ENCODE measurements around the gene ADCY3. TPM values are rescaled to one million over a fixed set of nuclear protein-coding genes. Genes with fewer than 3 reads are reported as not detected.

The ADCY3 gene
- total RNA-seq, 1 experiment from 2014 or later = 80.7 TPM

DNA sequence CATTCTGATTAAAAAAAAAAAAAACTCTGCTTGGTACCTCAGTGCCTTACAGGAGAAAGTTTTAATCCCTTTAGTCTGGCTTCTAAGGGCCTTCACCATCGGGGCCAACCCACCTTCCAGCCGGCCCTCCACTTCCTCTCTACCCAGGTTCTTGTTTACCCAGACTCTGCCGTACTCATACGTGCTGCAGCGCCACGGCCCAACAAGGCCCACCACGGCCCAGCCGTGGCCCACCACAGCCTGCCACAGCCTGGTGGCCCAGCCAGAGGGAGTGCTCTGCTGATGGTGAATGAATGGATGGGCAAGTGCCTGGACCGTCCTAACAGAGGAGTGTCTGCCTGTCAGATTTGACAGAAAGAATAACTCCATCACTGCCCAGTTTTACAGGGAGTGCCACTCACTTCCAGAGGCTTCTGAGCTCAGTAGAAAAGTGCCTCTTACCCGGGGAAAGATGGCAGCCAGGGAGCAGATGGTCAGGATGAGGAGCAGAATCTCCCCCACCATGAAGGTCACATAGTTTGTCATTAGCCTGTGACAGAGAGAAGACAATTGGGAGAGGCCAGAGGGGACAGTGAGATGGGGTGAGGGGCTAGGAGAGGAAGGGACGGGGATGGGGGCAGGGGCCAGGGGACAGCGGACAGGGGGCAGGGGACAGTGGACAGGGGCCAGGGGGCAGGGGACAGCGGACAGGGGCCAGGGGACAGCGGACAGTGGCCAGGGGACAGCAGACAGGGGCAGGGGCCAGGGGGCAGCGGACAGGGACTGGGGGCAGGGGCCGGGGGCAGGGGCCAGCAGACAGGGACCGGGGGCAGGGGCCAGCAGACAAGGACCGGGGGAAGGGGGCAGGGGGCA is 88.6 kb downstream of the ADCY3 start:
- DNase-seq (ENCODE audit: low spot score) = no peak

DNA sequence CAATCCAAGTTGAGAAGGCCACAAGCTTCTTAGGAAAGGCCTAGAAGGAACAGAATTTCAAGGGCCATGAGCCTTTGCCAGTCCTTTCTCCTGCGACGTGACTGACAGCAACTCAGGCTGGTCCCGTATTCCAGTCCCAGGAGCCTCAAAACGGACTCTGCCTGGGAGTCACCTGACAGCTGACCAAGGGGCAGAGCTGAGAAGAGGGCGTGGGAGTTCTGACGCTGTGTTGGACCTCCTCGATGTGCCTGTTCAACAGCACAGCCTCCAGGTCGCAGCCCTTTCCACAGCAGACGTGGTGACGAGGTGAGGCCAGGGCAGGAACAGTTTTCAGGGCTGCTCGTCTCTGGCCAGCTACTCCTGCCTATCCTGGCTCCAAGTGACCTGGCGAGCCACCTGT is 89.3 kb downstream of the ADCY3 start:
- DNase-seq (ENCODE audit: low spot score) = no peak

DNA sequence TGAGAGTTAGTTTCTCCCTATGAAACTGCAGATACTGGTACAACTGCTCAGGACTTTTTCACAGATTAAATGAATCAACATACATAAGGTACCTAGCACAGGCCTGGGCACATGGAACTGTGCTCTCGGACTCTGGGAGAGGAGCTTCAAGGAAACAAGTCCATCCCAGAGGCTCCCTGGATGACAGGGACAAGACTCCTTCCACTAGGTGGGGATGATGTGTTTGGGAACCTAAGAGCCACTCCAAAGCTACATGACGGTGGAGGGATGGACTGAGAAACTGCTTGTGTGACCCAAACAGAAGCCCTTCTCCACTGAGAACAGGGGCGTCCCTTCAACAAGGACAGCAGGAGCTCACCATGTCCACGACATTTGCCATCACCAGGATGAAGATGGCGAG is 89.7 kb downstream of the ADCY3 start:
- peak; percentile 31 for DNase-seq (ENCODE audit: low spot score)

DNA sequence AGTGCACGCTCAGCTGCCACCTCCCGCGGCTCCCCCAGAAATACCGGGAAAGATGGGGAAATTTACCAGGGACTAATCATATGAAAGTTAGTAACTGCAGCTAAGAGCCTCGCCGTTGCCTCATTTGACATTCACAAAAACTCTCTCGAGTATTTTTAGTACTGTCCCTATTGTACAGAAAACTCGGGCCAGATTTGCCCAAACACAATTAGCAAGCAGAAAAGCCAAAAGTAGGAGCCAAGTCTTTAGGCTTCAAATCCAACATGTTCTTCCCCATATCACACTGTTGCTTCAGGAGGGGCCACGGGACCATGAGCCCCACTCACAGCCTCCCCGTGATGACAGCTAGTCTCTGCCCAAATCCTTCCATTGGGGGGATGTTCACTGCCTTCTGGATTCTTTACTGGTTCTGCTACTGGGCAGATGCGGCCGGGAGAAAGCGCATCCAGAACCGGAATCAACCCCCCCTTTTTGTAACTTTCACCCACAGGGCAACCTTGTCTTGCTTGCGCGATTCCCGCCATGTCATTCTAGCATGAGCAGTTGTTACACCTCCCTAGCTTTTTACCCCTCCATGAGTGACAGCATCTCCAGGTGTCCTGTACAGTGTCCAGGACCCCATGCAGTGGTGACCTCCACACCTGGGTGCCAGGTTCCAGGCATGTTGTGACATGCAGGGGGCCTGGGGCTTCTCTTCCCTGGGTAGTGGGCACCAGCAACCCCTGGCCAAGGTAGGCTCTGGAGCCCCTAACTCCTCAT is 91.6 kb downstream of the ADCY3 start:
- DNase-seq (ENCODE audit: low spot score) = no peak

DNA sequence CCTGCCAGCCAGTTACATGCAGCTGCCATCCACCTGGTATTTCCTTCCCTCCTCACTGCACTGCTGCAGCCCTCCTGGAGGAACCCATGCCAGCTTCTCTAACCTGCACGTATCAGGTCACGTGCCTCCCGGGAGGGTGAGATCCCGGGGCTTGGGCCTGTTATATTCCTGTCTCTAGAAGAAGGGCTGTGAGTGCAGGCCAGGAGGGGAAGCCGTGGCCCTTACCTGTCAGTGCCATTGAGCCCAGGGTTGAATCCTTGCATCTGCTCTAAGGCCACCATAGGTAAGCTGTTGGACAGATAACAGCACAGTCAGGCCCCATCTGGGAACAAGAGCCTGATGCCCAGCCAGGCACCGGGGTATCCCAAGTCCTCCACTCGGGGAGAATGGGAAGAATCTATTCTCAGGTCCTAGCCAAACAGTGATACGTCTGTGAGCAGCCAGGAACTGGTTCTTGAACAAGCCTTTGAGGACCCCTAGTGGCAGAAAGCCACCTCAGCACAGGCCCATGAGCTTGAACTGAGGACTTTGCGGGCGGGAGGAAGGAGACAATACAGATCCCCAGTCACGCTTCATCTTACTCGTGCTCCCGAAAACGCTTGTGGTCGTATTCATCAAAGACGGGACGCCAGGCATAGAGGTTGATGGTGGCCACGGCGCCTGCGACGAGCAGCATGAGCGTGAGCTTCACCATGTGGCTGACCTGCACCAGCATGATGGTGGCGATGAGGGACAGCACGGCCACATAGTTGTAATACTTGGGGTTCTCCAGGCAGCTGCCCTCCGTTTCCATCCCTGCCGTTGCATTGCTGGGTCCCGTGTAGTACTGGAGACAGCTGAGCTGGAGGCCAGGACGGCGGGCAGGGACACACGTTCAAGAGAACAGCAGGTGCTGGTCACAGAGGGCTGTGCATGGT is 92.5 kb downstream of the ADCY3 start:
- peak; percentile 76 for DNase-seq (ENCODE audit: low spot score)

DNA sequence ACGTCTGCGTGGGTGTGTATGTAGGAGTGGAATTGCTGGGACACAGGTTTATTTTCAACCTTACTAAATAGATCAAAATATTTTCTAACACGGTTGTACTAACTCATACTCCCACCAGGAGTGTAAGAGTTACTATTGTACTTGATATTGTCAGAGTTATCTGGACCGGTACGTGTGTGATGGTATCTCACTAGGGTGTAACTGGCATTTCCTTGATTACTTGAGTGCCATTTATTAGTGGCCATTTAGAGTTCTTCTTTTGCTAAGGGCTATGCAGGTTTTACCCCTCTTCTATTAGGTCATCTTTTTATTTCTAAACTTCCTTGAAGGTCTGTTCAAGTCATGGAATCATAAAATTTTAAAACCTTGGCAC is 93.3 kb downstream of the ADCY3 start:
- no peak for DNase-seq (ENCODE audit: low spot score)

DNA sequence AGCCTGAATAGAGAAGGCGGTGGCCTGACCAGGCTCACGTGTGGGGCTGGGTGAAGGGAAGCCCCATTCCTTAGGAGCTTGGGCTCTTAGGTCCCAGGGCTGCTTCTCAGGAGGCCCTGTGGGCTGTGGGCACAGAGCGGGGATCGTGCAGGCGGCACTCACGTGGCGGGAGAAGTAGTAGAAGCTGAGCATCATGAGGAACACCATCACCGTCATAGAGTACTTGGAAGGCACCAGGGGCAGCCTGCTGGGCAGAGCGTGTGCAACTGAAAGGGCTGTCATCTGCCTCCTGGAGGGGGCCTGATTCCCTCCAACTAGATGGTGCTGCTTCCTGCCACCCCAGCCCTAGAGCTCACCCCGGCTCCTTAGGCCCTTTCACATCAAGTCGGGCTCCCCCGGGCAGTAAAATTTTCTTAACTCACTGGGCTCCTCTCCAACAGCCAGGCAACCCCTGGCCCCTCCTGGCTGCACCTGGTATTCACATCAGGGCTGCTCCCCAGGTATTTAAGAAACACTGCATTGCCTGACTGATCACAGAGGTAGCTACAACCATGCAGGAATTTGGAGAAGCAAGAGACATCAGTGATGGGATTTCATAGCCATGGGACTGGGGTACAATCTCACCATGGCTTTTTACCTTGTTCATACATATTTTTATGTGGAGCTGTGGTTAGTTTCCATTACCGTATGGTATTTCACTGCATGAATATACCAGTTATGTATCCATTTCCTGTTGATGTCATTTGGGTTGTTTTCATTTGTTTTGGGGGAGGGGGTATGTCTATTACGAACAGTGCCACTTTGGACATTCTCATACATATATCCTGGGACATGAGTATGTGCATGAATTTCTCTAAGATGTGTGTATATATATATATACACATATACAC is 93.9 kb downstream of the ADCY3 start:
- DNase-seq (ENCODE audit: low spot score) = no peak

DNA sequence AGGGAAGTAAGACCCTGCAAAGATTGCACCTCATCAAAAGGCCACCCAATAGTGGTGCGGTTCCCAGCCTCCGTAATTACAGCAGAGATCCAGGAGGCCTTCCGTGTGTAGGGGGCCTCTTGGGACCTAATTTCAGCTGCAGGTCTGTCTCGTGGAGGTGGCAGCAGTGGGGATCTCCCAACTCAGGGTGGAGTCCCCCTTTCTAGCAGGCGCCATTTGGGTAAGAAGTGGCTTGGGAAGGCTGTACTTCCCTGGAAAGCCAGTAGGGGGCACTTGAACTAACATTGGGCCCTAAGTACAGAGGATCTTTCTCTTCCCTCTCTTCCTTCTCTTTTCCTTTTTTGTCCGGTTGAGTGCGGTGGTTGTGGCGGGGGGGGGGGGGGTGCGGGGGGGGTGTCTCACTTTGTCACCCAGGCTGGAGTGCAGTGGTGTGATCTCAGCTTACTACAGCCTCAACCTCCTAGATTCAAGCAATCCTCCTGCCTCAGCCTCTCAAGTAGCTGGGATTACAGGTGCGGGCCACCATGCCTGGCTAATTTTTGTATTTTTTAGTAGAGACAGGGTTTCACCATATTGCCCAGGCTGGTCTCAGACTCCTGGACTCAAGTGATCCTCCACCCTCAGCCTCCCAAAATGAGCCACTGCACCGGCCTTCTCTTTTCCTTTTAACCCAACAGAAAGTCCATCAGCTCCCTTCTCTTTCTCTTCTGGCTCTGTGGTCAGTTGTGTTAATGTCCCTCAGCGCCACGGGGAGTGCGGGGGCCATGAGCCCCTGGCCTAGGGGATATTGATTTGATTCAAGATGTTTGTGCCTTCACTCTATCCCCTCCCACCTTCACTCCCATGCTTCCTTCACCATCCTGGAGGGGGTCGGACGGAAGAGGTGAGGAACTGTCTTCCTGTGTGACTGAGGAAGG is 94.8 kb downstream of the ADCY3 start:
- no peak for DNase-seq (ENCODE audit: low spot score)

DNA sequence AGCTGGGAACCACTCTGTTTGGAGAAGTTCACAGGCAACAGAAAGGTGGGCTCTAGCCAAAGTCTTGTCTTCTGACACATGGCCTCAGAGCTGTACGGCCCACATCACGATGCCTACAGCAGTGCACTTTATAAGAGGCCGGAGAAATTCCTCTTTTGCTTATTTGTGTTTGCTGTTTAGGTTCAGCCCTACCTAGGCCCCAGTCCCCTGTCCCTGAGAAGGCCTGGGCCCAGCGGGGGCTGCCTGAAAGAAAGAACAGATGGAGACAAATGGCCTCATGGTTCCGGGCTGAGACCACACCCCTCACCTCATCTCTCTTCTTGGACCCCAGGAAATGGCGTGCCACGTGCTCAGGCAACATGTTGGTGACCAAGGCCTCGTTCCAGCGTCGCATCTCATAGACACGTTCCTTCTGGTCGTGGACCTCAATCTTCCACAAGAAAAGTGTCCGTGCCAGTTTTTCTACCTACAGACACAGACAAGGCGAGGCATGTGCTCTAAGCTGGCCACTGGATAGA is 95.9 kb downstream of the ADCY3 start:
- DNase-seq (ENCODE audit: low spot score) = no peak

DNA sequence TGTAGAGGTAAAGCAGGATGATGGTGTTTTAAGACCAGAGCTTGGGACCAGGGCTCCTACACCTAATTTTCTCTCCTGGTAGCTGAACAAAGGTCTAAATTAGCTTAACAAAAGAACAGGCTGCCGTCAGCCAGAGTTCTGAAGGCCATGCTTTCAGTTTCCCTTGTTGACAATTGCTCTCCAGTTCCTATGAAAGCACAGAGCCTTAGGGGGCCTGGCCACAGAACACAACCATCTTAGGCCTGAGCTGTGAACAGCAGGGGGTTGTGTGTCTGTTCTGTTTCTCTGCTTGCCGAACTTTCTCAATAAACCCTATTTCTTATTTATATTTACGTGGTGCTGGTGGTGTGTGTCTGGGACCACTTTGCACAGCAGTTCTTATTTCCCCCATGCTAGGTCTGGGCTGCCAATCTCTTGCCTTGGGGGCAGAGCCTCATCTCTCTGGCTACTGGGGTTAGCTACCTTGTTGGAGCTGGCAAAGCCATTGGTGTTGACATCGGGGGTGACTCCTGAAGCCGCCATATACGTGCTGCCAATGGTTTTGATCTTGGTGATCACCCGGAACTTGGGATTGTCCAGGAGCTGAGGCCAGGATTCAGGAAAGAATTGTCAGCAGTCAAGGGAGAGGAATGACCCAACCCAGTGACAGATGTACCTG is 97.9 kb downstream of the ADCY3 start:
- no peak for DNase-seq (ENCODE audit: low spot score)

DNA sequence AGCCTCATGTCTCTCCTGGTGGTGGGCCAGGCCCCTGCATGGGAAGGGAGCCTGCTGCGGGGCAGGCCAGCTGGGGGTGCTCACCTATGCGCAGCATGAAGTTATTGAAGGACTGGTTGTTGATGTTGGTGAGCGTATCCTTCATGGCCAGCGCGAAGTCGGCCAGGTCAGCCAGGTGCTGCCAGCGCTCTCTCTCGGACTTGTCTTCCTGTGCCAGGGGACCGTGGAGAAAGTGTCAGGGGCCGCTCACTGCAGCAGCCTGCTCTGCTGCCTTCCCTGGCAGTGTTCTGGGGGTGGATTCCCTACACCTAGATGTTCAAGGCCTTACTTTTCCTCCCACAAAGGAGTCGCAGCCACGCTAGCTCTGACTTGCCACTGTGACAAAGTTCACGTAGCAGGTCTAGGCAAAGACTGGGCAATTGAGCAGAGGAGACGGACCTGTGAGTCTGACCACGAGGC is 98.6 kb downstream of the ADCY3 start:
- no peak for DNase-seq (ENCODE audit: low spot score)

DNA sequence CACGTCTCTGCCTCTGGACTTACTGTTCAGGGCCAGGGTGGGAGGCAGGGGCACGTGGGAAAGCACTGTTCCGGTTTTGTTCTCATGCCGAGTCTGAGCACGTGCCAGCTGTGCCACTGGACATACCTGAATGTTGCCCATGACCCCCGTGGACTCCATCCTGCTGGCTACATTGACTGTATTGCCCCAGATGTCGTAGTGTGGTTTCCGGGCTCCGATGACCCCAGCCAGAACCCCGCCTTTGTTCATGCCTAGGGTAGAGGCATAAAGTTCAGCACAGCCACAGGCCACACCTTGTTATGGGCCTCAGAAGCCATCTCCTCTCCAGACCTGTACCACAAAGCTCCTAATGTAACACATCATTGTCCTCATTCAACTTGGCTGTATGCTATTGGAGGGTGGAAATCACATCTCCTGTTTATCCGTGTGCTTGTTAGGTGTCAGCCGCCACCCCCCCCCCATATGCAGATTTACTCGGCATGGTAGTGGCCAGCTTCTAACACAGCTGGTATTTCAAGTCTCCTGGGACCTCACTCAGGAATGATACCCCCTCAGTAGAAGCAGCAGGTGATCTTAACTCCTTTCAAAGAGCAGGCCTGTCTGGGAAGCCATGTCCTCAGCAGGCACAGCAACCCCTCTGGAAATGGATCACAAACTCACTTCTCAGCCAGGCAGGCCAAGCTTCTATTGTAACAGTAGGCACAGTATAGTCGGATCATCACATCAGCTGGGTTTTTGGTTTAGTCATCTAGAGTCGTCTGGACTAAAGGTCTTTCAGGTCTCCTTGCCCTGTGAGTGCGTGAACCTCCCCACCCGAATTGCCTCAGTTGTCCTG is 99.2 kb downstream of the ADCY3 start:
- no peak for DNase-seq (ENCODE audit: low spot score)

DNA sequence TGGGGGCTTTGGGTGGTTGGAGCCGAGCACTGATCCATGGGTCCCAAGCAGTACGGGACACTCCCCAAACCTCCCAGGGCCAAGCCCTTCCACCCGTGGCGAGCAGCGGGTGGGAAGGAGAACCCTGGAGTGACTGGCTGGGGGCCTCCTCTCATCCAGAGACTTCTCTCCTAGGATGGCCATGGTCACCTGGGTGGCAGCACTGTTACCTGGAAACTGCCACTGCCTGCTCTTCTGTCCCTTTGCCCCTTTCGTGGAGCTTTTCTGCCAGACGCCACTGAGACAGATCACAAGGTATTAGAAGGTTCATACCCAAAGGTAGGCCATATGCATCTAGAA is 99.9 kb downstream of the ADCY3 start:
- no peak for DNase-seq (ENCODE audit: low spot score)

DNA sequence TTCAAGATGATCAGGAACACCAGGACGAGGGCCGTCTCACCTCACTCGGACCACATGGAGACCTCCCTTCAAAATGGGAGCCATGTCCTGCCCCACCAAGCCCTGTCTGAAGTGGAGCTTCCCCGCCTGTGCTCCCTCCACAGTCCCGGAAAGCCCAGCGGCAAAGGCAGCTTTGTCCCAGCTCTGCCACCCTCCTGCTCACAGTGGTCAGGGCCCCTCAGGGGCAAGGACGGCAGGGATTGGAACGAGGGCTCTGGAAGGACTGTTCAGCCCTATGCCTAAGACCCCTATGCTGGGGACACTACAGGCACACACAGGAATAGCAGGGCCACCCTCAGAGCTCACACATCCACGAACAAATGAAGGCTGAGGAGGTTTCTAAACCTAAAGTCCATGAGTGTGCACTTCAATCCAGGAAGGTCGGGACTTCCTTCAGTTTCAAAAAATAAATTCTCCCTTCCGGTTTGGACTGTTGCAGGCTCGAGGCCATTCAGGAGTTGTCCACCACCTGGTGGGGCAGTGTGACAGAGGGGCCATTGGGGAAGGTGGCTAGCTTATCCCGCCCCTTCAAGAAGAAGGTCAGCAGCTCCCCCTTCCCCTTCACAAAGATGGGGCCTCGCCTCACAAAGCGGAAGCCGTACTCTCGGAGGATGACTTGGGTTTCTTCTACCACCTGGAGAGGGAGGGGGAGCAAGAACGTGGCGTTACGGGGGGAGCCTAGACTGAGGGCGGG is 100.4 kb downstream of the ADCY3 start:
- no peak for DNase-seq (ENCODE audit: low spot score)

DNA sequence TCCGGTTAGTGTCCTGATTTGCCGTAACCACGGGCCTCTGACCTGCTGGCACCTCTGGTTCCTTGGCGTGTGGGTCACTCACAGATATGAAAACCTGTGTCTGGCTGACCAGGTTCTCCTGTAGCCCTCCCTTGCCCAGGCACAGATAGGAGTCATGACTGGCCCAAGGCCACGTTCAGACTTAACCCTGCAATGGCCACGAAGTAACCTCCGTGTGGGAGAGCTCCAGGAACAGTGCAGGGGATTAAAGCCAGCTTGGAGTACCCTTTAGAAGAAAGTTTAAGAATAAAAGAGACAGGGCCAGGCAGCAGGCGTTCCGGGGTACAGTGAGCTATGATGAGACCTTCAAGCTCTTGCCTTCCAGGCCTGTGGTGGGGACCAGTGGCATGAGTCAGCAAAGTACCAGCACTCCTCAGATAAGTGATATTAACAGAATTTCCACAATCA is 101.3 kb downstream of the ADCY3 start:
- no peak for DNase-seq (ENCODE audit: low spot score)

DNA sequence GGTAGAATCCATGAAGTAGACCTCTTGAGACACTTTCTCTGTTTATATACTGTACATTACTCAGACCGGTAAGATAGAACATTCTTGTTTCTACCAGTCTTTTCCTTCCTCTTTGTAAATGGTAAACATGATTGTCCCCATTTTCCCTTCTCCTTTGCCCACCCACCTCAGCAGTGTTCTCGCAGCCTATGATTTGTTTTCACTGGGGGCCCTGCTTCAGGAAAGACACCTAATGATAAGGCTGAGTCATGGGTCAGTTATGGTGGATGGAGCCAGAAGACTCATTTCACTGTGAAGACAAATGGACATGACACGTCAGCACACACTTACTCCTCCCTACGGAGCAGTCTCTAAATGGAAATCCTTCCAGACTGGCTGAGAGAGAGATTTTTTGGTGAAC is 103.2 kb downstream of the ADCY3 start:
- no peak for DNase-seq (ENCODE audit: low spot score)

DNA sequence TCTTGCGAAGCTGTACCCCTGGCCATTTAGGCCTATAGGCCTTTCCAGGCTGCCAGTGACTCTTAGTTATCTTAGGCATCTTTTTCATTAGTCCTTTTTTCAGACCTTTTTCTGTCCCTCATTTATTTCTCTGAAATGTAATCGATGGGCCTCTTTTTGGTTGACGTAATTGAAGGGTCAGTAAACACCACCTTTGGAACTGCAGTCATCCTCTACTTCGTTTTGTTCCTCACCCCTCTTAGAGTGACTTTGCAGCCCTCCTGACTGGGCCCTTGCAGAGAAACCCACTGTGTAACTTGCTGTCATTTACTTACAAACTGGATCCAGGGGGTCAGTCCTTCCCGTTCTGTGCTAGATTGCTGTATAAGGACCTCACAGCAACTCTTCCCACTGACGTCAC is 103.6 kb downstream of the ADCY3 start:
- DNase-seq (ENCODE audit: low spot score) = no peak

Data from HT-29 (cell line).